Fibroblast of upper back skin (primary cell): Measurements from ENCODE around the gene MTPN.

ENCODE experiments used
- DNase-seq: peaks from one replicate; pipeline ENCODE4 v3.0.0-alpha.2; 2013

MTPN gene

GRCh38 chr7:135922263-135922662 is 54.9 kb downstream of the MTPN start:
- DNase-seq: no peak

- DNase-seq: no peak
Observed at GRCh38 chr7:135920478-135920877, 56.7 kb downstream of the MTPN start.

GRCh38 chr7:135919071-135919841 is 57.9 kb downstream of the MTPN start:
- DNase-seq: no peak

- no peak for DNase-seq
Observed at GRCh38 chr7:135918134-135918533, 59.0 kb downstream of the MTPN start.

GRCh38 chr7:135917721-135918120 is 59.4 kb downstream of the MTPN start:
- DNase-seq: no peak

- DNase-seq: no peak
Observed at GRCh38 chr7:135914346-135914745, 62.8 kb downstream of the MTPN start.

- DNase-seq: no peak
Observed at GRCh38 chr7:135913404-135913803, 63.8 kb downstream of the MTPN start.

- DNase-seq: peak; percentile 13
Observed at GRCh38 chr7:135911099-135911498, 66.1 kb downstream of the MTPN start.

- no peak for DNase-seq
Observed at GRCh38 chr7:135910393-135911036, 66.6 kb downstream of the MTPN start.

- DNase-seq: no peak
Observed at GRCh38 chr7:135905858-135906257, 71.3 kb downstream of the MTPN start.

- no peak for DNase-seq
Observed at GRCh38 chr7:135905355-135905754, 71.8 kb downstream of the MTPN start.

GRCh38 chr7:135904282-135904681 is 72.9 kb downstream of the MTPN start:
- no peak for DNase-seq

GRCh38 chr7:135901585-135902540 is 75.3 kb downstream of the MTPN start:
- no peak for DNase-seq

GRCh38 chr7:135900065-135900546 is 77.1 kb downstream of the MTPN start:
- DNase-seq: no peak

GRCh38 chr7:135899458-135900064 is 77.6 kb downstream of the MTPN start:
- no peak for DNase-seq

- DNase-seq: no peak
Observed at GRCh38 chr7:135898226-135898625, 78.9 kb downstream of the MTPN start.

GRCh38 chr7:135894816-135895215 is 82.3 kb downstream of the MTPN start:
- DNase-seq: no peak

- no peak for DNase-seq
Observed at GRCh38 chr7:135889823-135890222, 87.3 kb downstream of the MTPN start.

GRCh38 chr7:135888740-135889139 is 88.4 kb downstream of the MTPN start:
- DNase-seq: peak; percentile 48

GRCh38 chr7:135886345-135887132 is 90.6 kb downstream of the MTPN start:
- no peak for DNase-seq

GRCh38 chr7:135884495-135885232 is 92.5 kb downstream of the MTPN start:
- DNase-seq: no peak
